ENCODE measurements around the gene UBA6.

UBA6 gene

GRCh38 chr4:67700116-67700737 is 728 bp downstream of the UBA6 start:
- no peak for DNase-seq (ENCODE audit: low read depth, low spot score)
- peak overlapping the region; percentile 73 for H3K9ac ChIP-seq (ENCODE audit: insufficient read length, low read depth)
- H3K9me3 ChIP-seq (ENCODE audit: insufficient read depth, low read length), result no peaks in the 10 kb centered on the region
- H3K4me3 ChIP-seq (ENCODE audit: insufficient read length, low read depth), result peak overlapping the region; percentile 55
- no peak for TF ChIP-seq ZNF274 (IDR thresholded peaks at IDR 0.05; ENCODE audit: low read depth, low read length)
- TF ChIP-seq YY1 (IDR thresholded peaks at IDR 0.05; ENCODE audit: insufficient read depth, insufficient read length), result no peak
- no peak for TF ChIP-seq SUZ12 (IDR thresholded peaks at IDR 0.05; ENCODE audit: extremely low read depth, insufficient read depth, insufficient read length)
- H3K4me1 ChIP-seq (ENCODE audit: insufficient read depth, insufficient read length), result no peaks in the 10 kb centered on the region
- H3K36me3 ChIP-seq (ENCODE audit: insufficient read depth, insufficient read length, low read length), result peaks cover 9% of the 10 kb centered on the region
- no peaks in the 10 kb centered on the region for H3K27me3 ChIP-seq (ENCODE audit: insufficient read depth, insufficient read length)

GRCh38 chr4:67699603-67700002 is 1.4 kb downstream of the UBA6 start:
- no peak overlapping the region for H3K9ac ChIP-seq (ENCODE audit: insufficient read length, low read depth)
- peaks cover 9% of the 10 kb centered on the region for H3K36me3 ChIP-seq (ENCODE audit: insufficient read depth, insufficient read length, low read length)
- no peaks in the 10 kb centered on the region for H3K9me3 ChIP-seq (ENCODE audit: insufficient read depth, low read length)
- no peak for TF ChIP-seq YY1 (IDR thresholded peaks at IDR 0.05; ENCODE audit: insufficient read depth, insufficient read length)
- TF ChIP-seq SUZ12 (IDR thresholded peaks at IDR 0.05; ENCODE audit: extremely low read depth, insufficient read depth, insufficient read length), result no peak
- no peak for TF ChIP-seq ZNF274 (IDR thresholded peaks at IDR 0.05; ENCODE audit: low read depth, low read length)
- H3K4me1 ChIP-seq (ENCODE audit: insufficient read depth, insufficient read length), result no peaks in the 10 kb centered on the region
- H3K27me3 ChIP-seq (ENCODE audit: insufficient read depth, insufficient read length), result no peaks in the 10 kb centered on the region
- H3K4me3 ChIP-seq (ENCODE audit: insufficient read length, low read depth), result peak overlapping the region; percentile 55
- DNase-seq (ENCODE audit: low read depth, low spot score), result no peak

GRCh38 chr4:67697860-67698687 is 2.9 kb downstream of the UBA6 start:
- TF ChIP-seq ZNF274 (IDR thresholded peaks at IDR 0.05; ENCODE audit: low read depth, low read length), result no peak
- no peak for TF ChIP-seq YY1 (IDR thresholded peaks at IDR 0.05; ENCODE audit: insufficient read depth, insufficient read length)
- no peak for TF ChIP-seq SUZ12 (IDR thresholded peaks at IDR 0.05; ENCODE audit: extremely low read depth, insufficient read depth, insufficient read length)
- H3K4me3 ChIP-seq (ENCODE audit: insufficient read length, low read depth), result no peak overlapping the region
- no peak overlapping the region for H3K9ac ChIP-seq (ENCODE audit: insufficient read length, low read depth)
- H3K36me3 ChIP-seq (ENCODE audit: insufficient read depth, insufficient read length, low read length), result peaks cover 13% of the 10 kb centered on the region
- H3K27me3 ChIP-seq (ENCODE audit: insufficient read depth, insufficient read length), result no peaks in the 10 kb centered on the region
- DNase-seq (ENCODE audit: low read depth, low spot score), result no peak
- no peaks in the 10 kb centered on the region for H3K4me1 ChIP-seq (ENCODE audit: insufficient read depth, insufficient read length)
- no peaks in the 10 kb centered on the region for H3K9me3 ChIP-seq (ENCODE audit: insufficient read depth, low read length)

- Histone ChIP-seq H3K4me1 (ENCODE audit: insufficient read depth, insufficient read length) (no peaks in the 10 kb centered on the region), H3K4me3 (ENCODE audit: insufficient read length, low read depth) (no peak overlapping the region), H3K27me3 (ENCODE audit: insufficient read depth, insufficient read length) (no peaks in the 10 kb centered on the region), H3K9ac (ENCODE audit: insufficient read length, low read depth) (no peak overlapping the region), H3K36me3 (ENCODE audit: insufficient read depth, insufficient read length, low read length) (peaks cover 24% of the 10 kb centered on the region), H3K9me3 (ENCODE audit: insufficient read depth, low read length) (no peaks in the 10 kb centered on the region)
- TF ChIP-seq YY1 (IDR thresholded peaks at IDR 0.05; ENCODE audit: insufficient read depth, insufficient read length) (no peak), SUZ12 (IDR thresholded peaks at IDR 0.05; ENCODE audit: extremely low read depth, insufficient read depth, insufficient read length) (no peak), ZNF274 (IDR thresholded peaks at IDR 0.05; ENCODE audit: low read depth, low read length) (no peak)
- DNase-seq (ENCODE audit: low read depth, low spot score), result no peak
Observed at GRCh38 chr4:67696061-67696460, 4.9 kb downstream of the UBA6 start.

- no peaks in the 10 kb centered on the region for H3K9me3 ChIP-seq (ENCODE audit: insufficient read depth, low read length)
- TF ChIP-seq SUZ12 (IDR thresholded peaks at IDR 0.05; ENCODE audit: extremely low read depth, insufficient read depth, insufficient read length) (no peak), YY1 (IDR thresholded peaks at IDR 0.05; ENCODE audit: insufficient read depth, insufficient read length) (no peak), ZNF274 (IDR thresholded peaks at IDR 0.05; ENCODE audit: low read depth, low read length) (no peak)
- no peak overlapping the region for H3K4me3 ChIP-seq (ENCODE audit: insufficient read length, low read depth)
- no peak overlapping the region for H3K9ac ChIP-seq (ENCODE audit: insufficient read length, low read depth)
- H3K4me1 ChIP-seq (ENCODE audit: insufficient read depth, insufficient read length), result no peaks in the 10 kb centered on the region
- DNase-seq (ENCODE audit: low read depth, low spot score), result no peak
- H3K27me3 ChIP-seq (ENCODE audit: insufficient read depth, insufficient read length), result no peaks in the 10 kb centered on the region
- peaks cover 24% of the 10 kb centered on the region for H3K36me3 ChIP-seq (ENCODE audit: insufficient read depth, insufficient read length, low read length)
Observed at GRCh38 chr4:67694662-67695061, 6.3 kb downstream of the UBA6 start.

- no peak overlapping the region for H3K9ac ChIP-seq (ENCODE audit: insufficient read length, low read depth)
- H3K36me3 ChIP-seq (ENCODE audit: insufficient read depth, insufficient read length, low read length), result peaks cover 19% of the 10 kb centered on the region
- H3K4me3 ChIP-seq (ENCODE audit: insufficient read length, low read depth), result no peak overlapping the region
- H3K27me3 ChIP-seq (ENCODE audit: insufficient read depth, insufficient read length), result no peaks in the 10 kb centered on the region
- no peaks in the 10 kb centered on the region for H3K4me1 ChIP-seq (ENCODE audit: insufficient read depth, insufficient read length)
- no peak for DNase-seq (ENCODE audit: low read depth, low spot score)
- no peaks in the 10 kb centered on the region for H3K9me3 ChIP-seq (ENCODE audit: insufficient read depth, low read length)
- no peak for TF ChIP-seq ZNF274 (IDR thresholded peaks at IDR 0.05; ENCODE audit: low read depth, low read length)
- no peak for TF ChIP-seq SUZ12 (IDR thresholded peaks at IDR 0.05; ENCODE audit: extremely low read depth, insufficient read depth, insufficient read length)
- TF ChIP-seq YY1 (IDR thresholded peaks at IDR 0.05; ENCODE audit: insufficient read depth, insufficient read length), result no peak
Observed at GRCh38 chr4:67691328-67691727, 9.6 kb downstream of the UBA6 start.

- H3K36me3 ChIP-seq (ENCODE audit: insufficient read depth, insufficient read length, low read length), result peaks cover 10% of the 10 kb centered on the region
- no peak overlapping the region for H3K9ac ChIP-seq (ENCODE audit: insufficient read length, low read depth)
- TF ChIP-seq YY1 (IDR thresholded peaks at IDR 0.05; ENCODE audit: insufficient read depth, insufficient read length) (no peak), SUZ12 (IDR thresholded peaks at IDR 0.05; ENCODE audit: extremely low read depth, insufficient read depth, insufficient read length) (no peak), ZNF274 (IDR thresholded peaks at IDR 0.05; ENCODE audit: low read depth, low read length) (no peak)
- no peaks in the 10 kb centered on the region for H3K27me3 ChIP-seq (ENCODE audit: insufficient read depth, insufficient read length)
- H3K4me1 ChIP-seq (ENCODE audit: insufficient read depth, insufficient read length), result no peaks in the 10 kb centered on the region
- H3K9me3 ChIP-seq (ENCODE audit: insufficient read depth, low read length), result no peaks in the 10 kb centered on the region
- no peak overlapping the region for H3K4me3 ChIP-seq (ENCODE audit: insufficient read length, low read depth)
- DNase-seq (ENCODE audit: low read depth, low spot score), result no peak
Observed at GRCh38 chr4:67687636-67688035, 13.3 kb downstream of the UBA6 start.

Data from NT2/D1 (cell line).